NCI-H446 (cell line): Measurements from ENCODE around the gene SMAD4.

Experiments used
- DNase-seq, 2 experiments: peaks; one replicate each; lab custom pipeline; 2025; lab: John Stamatoyannopoulos, UW

The SMAD4 gene

GRCh38 chr18:51021226-51021965, 8.6 kb upstream of the SMAD4 start:
- DNase-seq = no peak

GRCh38 chr18:51025512-51025911, 4.5 kb upstream of the SMAD4 start:
- no peak for DNase-seq

GRCh38 chr18:51028201-51028805, 1.7 kb upstream of the SMAD4 start:
- DNase-seq = peak in 1 of 2 experiments; percentile 79

DNA sequence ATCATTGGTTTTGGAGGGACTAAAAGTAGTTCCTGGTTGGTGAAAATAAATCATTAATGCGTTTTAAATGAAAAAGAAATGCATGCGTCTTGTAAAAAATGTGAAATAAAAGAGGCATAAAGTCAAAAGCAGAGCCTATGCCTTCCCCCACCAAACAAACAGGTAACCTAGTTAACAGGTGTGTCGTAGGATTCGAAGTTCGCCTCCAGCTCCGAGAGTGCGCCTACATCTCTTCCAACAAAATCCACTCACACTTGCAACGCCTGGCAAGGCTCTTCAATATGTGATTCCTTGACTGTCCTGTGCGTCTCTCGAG, 677 bp upstream of the SMAD4 start:
- DNase-seq = no peak

DNA sequence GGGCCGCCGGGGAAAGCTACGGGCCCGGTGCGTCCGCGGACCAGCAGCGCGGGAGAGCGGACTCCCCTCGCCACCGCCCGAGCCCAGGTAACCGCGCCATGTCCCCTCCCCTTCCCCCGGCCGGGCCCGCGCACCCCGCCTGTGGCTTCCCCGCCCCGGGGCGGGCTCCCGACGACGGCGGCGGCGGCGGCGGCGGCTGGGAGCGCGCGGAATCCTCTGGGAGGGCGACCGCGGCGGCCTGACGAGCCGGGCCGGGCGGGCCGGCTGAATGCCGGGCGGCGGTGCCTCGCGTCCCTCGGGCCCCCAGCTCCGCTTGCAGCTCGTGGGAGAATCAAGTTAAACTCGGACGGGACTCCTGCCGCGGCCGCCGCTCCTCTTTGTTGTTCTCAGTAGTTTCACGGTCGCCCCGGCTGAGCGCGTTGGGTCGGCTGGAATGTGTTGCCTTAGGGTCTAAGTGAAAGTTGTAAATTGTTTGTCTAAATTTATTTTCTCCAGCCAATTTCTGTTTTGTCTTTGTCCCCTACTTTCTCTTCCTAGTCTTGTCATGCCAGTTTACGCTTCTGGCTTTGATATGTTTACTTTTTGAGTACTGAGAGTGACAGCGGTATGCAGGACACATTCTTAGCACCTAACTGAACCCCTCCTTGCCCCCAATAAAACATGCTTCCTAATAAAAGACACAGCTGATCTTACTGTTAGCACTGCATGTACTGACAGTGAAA, 685 bp downstream of the SMAD4 start:
- DNase-seq = peak; percentile 14 to 52

DNA sequence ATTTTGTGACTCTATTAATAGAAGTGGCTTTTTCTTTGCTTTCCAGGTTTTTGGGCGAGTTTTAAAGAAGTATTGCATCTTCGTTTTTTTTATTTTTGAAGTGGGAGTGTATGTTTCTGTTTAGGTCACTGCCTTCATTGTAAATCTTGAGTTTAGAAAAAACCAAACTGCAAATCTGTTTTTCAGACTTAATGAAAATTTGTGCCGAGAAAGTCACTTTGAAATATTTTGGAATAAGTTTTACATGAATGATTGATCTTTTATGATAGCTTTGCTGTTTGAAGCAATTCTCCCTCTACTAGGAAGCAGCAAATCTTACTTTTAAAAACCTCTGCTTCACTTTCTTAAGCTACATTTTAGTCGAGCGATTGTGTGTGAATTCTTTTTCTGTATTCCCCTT, 2.2 kb downstream of the SMAD4 start:
- DNase-seq = no peak

- no peak for DNase-seq
These were observed 7.2 kb downstream of the SMAD4 start for GRCh38 chr18:51037230-51037629.

DNA sequence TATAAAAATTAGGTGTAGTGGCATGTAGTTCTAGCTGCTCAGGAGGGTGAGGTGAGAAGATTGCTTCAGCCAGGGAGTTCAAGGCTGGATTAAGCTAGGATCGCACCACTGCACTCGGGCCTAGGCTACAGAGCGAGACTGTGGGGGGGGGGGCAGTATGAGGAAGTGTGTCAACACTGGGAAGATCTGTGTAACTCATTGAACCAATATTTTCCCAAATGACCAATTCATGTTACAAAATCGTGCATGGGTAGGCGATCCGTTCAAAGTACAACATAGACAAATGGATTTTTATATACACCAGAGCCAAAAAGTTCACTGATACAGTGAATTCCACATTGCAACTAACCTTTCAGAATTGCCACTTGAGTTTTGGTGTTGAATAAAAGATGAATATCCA, 8.1 kb downstream of the SMAD4 start:
- no peak for DNase-seq

GRCh38 chr18:51039138-51040112, 9.4 kb downstream of the SMAD4 start:
- DNase-seq = no peak

- no peak for DNase-seq
These were observed 11.8 kb downstream of the SMAD4 start for GRCh38 chr18:51041677-51042352.

GRCh38 chr18:51044928-51045585, 15.0 kb downstream of the SMAD4 start:
- DNase-seq = no peak

DNA sequence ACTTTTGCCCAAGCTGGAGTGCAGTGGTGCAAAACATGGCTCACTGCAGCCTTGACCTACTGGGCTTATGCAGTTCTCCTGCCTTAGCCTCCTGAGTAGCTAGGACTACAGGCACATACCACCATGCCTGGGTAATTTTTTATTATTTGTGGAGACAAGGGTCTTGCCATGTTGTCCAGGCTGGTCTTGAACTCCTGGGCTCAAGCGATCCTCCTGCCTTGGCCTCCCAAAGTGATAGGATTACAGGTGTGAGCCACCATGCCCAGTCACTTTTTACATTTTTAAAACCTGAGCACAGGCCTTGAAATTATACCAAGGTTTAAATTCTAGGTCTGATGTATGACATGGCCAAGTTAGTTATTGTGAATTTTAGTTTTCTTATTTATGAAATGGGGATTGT, 18.2 kb downstream of the SMAD4 start:
- DNase-seq = no peak

GRCh38 chr18:51049137-51049536, 19.1 kb downstream of the SMAD4 start:
- no peak for DNase-seq

DNA sequence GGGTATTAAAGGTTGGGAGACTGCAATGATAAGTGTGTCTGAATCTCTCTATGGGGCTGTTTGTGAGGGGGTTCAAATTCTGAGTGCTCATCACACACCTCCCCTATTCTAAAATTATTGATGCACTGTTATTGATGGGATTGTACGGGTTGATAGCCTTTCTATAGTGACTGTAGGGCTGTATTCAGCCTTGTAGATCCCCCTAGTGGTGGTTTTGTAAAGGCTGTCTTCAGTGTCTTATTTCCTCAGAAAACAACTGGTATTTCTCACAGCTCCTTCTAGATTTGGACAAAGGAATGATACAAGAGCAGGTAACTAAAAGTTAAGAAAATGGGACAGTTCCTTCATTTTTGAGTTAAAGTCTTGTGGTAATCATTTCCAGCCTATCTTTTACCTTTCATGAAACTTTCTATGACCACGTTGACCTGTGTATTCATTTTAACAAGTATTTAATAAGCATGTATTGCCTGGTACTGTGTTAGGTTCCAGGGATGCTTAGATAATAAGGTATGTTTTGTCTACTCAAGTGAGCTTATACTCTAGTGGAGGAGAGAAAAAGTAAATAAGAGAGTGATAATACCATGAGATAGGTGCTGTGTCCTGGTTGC, 21.2 kb downstream of the SMAD4 start:
- DNase-seq = peak; percentile 19 to 65

DNA sequence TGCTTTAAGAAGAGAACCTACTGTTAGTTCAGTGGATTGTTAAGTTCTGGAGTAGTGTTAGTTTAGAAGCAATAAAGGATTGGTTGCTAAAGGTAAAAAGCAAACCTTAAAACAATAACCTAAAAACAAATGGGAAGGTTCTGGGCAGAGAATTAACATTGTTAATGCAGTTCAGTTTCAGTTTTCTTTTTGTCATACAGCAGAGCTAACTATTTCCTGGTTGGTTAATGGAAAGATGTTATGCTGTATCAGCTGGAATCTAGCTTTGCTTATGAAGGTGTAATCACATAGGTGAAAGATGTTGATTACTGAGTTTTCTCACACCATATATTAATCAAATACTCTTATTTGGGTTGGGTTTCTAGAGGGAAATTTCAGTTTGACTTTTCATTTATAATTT, 23.8 kb downstream of the SMAD4 start:
- DNase-seq = no peak

DNA sequence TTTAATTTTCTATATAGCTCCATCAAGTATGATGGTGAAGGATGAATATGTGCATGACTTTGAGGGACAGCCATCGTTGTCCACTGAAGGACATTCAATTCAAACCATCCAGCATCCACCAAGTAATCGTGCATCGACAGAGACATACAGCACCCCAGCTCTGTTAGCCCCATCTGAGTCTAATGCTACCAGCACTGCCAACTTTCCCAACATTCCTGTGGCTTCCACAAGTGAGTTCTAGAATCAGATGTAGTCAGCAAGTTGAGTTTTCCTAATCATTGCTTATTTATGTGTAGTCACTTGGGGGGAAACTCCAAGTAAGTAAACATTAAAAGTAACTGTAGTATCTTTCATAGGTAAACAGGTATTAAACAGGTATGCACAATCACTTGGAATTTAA, 24.8 kb downstream of the SMAD4 start:
- DNase-seq = no peak

GRCh38 chr18:51059969-51060368, 30.0 kb downstream of the SMAD4 start:
- DNase-seq = no peak

GRCh38 chr18:51064256-51064655, 34.2 kb downstream of the SMAD4 start:
- no peak for DNase-seq

DNA sequence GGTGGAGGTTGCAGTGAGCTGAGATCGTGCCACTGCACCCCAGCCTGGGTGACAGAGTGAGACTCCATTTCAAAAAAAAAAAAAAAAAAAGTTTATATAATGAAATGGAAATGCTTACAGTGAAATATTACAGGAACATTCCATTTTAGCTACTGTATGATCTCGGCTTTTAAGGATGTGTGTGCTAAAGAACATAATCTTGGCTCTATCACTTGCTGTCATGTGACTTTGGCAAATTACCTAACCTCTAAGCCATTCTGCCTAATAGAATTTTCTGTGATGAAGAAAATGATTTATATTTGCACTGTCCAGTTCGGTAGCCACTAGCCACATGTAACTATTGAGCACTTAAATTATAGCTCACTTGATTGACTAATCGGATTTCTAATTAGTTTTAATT, 36.3 kb downstream of the SMAD4 start:
- DNase-seq = no peak

DNA sequence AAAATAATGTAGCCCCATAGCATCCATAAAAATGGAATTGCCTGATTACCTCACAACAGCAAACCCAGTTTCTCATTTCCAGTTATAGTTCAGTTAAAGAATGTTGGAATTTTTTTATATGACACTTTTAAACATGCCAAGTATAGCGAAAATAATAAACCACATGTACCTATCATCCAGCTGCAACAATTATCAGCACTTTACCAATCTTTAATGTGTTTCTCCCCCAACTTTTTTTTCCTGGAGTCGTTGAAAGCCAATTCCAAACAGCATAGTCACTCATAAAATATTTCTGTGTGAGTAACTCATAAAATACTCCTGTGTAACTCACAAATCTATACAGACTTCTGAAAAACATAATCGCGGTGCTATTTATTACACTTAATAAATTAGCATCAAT, 38.1 kb downstream of the SMAD4 start:
- no peak for DNase-seq

- DNase-seq = no peak
These were observed 39.9 kb downstream of the SMAD4 start for GRCh38 chr18:51069885-51070284.
